ENCODE measurements around the gene FFAR3. TPM values are rescaled to one million over a fixed set of nuclear protein-coding genes. Genes with fewer than 3 reads are reported as not detected.

Gene FFAR3
- total and polyA plus RNA-seq, 2 of the 13 experiments (the other 11 are each of a cell fraction or from before 2014, with no cell fraction given) = not detected

DNA sequence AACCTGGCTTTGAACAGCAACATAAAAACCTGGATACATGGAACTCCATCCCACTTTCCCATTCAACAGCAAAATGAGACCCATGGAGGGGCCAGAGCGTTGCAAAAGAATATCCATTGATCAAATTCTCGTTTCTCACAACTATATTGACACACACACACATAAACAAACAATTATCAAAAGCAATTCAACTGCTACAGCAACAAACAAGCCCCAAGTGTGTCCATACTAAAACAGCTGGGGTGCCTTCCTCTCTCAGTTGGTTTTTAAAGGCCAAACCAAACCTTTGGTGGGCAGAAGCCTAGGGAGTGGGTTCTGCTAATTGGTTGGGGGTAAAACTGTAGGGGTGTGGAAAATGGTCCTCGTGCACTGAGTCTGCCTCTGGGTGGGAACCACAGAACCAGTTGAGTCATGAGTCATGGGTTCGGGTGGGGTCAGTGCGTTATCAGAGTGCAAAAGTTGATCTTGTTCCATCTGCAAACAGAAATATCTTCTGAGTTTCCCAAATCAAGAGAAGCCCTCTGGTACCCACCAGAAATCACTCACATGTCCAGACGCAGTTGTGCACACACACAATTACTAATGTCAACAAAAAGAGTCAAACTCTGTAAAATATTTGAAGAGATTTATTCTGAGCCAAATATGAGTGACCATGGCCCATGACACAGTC is 31.1 kb downstream of the FFAR3 start (continued):
- TF ChIP-seq, protein P1, sequence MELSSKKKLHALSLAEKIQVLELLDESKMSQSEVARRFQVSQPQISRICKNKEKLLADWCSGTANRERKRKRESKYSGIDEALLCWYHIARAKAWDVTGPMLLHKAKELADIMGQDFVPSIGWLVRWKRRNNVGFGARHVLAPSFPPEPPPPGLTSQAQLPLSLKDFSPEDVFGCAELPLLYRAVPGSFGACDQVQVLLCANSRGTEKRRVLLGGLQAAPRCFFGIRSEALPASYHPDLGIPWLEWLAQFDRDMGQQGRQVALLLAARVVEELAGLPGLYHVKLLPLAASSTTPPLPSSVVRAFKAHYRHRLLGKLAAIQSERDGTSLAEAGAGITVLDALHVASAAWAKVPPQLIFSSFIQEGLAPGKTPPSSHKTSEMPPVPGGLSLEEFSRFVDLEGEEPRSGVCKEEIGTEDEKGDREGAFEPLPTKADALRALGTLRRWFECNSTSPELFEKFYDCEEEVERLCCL (CRISPR knock-in tag; IDR thresholded peaks at IDR 0.05; ENCODE audit: borderline replicate concordance) = no peak
- TF ChIP-seq RXRA (CRISPR knock-in tag; IDR thresholded peaks at IDR 0.05) = peak; percentile 56; the same call in 1 of the 2 replicates
- TF ChIP-seq, protein P2, sequence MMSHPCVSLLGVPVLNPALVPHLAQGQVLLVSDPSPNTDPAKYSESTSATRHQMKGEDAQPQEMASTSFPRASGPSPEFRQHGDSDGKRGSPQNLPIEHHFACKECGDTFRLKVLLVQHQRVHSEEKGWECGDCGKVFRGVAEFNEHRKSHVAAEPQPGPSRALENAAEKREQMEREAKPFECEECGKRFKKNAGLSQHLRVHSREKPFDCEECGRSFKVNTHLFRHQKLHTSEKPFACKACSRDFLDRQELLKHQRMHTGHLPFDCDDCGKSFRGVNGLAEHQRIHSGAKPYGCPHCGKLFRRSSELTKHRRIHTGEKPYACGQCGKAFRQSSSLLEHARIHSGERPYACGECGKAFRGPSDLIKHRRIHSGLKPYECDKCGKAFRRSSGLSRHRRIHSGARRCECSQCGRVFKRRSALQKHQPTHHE (CRISPR knock-in tag; IDR thresholded peaks at IDR 0.05; ENCODE audit: borderline replicate concordance) = no peak
- TF ChIP-seq MAFF (IDR thresholded peaks at IDR 0.05; ENCODE audit: low read depth, low read length) = no peak
- TF ChIP-seq, protein P3, sequence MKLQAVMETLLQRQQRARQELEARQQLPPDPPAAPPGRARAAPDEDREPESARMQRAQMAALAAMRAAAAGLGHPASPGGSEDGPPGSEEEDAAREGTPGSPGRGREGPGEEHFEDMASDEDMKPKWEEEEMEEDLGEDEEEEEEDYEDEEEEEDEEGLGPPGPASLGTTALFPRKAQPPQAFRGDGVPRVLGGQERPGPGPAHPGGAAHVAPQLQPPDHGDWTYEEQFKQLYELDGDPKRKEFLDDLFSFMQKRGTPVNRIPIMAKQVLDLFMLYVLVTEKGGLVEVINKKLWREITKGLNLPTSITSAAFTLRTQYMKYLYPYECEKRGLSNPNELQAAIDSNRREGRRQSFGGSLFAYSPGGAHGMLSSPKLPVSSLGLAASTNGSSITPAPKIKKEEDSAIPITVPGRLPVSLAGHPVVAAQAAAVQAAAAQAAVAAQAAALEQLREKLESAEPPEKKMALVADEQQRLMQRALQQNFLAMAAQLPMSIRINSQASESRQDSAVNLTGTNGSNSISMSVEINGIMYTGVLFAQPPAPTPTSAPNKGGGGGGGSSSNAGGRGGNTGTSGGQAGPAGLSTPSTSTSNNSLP (IDR thresholded peaks at IDR 0.05; ENCODE audit: low read depth, low read length) = peak; percentile 48; the same call in 1 of the 2 replicates
- TF ChIP-seq, protein P4, sequence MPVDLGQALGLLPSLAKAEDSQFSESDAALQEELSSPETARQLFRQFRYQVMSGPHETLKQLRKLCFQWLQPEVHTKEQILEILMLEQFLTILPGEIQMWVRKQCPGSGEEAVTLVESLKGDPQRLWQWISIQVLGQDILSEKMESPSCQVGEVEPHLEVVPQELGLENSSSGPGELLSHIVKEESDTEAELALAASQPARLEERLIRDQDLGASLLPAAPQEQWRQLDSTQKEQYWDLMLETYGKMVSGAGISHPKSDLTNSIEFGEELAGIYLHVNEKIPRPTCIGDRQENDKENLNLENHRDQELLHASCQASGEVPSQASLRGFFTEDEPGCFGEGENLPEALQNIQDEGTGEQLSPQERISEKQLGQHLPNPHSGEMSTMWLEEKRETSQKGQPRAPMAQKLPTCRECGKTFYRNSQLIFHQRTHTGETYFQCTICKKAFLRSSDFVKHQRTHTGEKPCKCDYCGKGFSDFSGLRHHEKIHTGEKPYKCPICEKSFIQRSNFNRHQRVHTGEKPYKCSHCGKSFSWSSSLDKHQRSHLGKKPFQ (CRISPR knock-in tag; IDR thresholded peaks at IDR 0.05; ENCODE audit: insufficient replicate concordance) = peak; percentile 27
- no peak for TF ChIP-seq STAG1 (CRISPR knock-in tag; IDR thresholded peaks at IDR 0.05)
- TF ChIP-seq ZNF720 (CRISPR knock-in tag; IDR thresholded peaks at IDR 0.05) = no peak
- TF ChIP-seq, protein P5, sequence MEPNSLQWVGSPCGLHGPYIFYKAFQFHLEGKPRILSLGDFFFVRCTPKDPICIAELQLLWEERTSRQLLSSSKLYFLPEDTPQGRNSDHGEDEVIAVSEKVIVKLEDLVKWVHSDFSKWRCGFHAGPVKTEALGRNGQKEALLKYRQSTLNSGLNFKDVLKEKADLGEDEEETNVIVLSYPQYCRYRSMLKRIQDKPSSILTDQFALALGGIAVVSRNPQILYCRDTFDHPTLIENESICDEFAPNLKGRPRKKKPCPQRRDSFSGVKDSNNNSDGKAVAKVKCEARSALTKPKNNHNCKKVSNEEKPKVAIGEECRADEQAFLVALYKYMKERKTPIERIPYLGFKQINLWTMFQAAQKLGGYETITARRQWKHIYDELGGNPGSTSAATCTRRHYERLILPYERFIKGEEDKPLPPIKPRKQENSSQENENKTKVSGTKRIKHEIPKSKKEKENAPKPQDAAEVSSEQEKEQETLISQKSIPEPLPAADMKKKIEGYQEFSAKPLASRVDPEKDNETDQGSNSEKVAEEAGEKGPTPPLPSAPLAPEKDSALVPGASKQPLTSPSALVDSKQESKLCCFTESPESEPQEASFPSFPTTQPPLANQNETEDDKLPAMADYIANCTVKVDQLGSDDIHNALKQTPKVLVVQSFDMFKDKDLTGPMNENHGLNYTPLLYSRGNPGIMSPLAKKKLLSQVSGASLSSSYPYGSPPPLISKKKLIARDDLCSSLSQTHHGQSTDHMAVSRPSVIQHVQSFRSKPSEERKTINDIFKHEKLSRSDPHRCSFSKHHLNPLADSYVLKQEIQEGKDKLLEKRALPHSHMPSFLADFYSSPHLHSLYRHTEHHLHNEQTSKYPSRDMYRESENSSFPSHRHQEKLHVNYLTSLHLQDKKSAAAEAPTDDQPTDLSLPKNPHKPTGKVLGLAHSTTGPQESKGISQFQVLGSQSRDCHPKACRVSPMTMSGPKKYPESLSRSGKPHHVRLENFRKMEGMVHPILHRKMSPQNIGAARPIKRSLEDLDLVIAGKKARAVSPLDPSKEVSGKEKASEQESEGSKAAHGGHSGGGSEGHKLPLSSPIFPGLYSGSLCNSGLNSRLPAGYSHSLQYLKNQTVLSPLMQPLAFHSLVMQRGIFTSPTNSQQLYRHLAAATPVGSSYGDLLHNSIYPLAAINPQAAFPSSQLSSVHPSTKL (CRISPR knock-in tag; IDR thresholded peaks at IDR 0.05) = peak; percentile 64
- TF ChIP-seq MLLT10 (CRISPR knock-in tag; IDR thresholded peaks at IDR 0.05) = no peak
- TF ChIP-seq NR2F1 (CRISPR knock-in tag; IDR thresholded peaks at IDR 0.05) = 0 out of 4 replicates have a peak, but pooled peaks of 1 of the 2 experiments have one; percentile 21
- no peak for TF ChIP-seq LCORL (IDR thresholded peaks at IDR 0.05)
- TF ChIP-seq LCORL (CRISPR knock-in tag; IDR thresholded peaks at IDR 0.05) = peak; percentile 77
- TF ChIP-seq ZNF549 (CRISPR knock-in tag; IDR thresholded peaks at IDR 0.05) = no peak
- TF ChIP-seq, protein P6, sequence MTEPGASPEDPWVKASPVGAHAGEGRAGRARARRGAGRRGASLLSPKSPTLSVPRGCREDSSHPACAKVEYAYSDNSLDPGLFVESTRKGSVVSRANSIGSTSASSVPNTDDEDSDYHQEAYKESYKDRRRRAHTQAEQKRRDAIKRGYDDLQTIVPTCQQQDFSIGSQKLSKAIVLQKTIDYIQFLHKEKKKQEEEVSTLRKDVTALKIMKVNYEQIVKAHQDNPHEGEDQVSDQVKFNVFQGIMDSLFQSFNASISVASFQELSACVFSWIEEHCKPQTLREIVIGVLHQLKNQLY (CRISPR knock-in tag; IDR thresholded peaks at IDR 0.05) = peak; percentile 46; the same call in 1 of the 2 replicates
- TF ChIP-seq ZNF816 (CRISPR knock-in tag; IDR thresholded peaks at IDR 0.05; ENCODE audit: borderline replicate concordance) = 0 out of 2 replicates have a peak, but pooled peaks have one; percentile 44
- TF ChIP-seq, protein P7, sequence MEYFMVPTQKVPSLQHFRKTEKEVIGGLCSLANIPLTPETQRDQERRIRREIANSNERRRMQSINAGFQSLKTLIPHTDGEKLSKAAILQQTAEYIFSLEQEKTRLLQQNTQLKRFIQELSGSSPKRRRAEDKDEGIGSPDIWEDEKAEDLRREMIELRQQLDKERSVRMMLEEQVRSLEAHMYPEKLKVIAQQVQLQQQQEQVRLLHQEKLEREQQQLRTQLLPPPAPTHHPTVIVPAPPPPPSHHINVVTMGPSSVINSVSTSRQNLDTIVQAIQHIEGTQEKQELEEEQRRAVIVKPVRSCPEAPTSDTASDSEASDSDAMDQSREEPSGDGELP (IDR thresholded peaks at IDR 0.05; ENCODE audit: borderline replicate concordance, low read depth) = peak; percentile 30; the same call in 1 of the 2 replicates
